Glomerular visceral epithelial cell (primary cell): ENCODE data around the gene GPR37.

Source experiments
- DNase-seq: peaks from one replicate; pipeline ENCODE4 v3.0.0-alpha.2; 2016; ENCODE audit errors: extremely low spot score

The GPR37 gene

GRCh38 chr7:124780608-124781007 lies 15.0 kb upstream of the GPR37 start:
- DNase-seq, result no peak

- no peak for DNase-seq
These were observed 14.5 kb upstream of the GPR37 start for GRCh38 chr7:124780056-124780455.

GRCh38 chr7:124779620-124780019 lies 14.0 kb upstream of the GPR37 start:
- no peak for DNase-seq

GRCh38 chr7:124779194-124779593 lies 13.6 kb upstream of the GPR37 start:
- no peak for DNase-seq

- DNase-seq, result no peak
These were observed 11.7 kb upstream of the GPR37 start for GRCh38 chr7:124777268-124777667.

GRCh38 chr7:124776153-124776552 lies 10.6 kb upstream of the GPR37 start:
- DNase-seq, result no peak

- DNase-seq, result no peak
These were observed 9.8 kb upstream of the GPR37 start for GRCh38 chr7:124775422-124775821.

- no peak for DNase-seq
These were observed 8.3 kb upstream of the GPR37 start for GRCh38 chr7:124773938-124774337.

GRCh38 chr7:124773339-124773738 lies 7.7 kb upstream of the GPR37 start:
- no peak for DNase-seq

- DNase-seq, result no peak
These were observed 3.5 kb upstream of the GPR37 start for GRCh38 chr7:124769136-124769535.

GRCh38 chr7:124768525-124768924 lies 2.9 kb upstream of the GPR37 start:
- DNase-seq, result no peak

- DNase-seq, result peak; percentile 17
These were observed 668 bp downstream of the GPR37 start for GRCh38 chr7:124764847-124765400.

- no peak for DNase-seq
These were observed 1.3 kb downstream of the GPR37 start for GRCh38 chr7:124764051-124764846.

- no peak for DNase-seq
These were observed 2.9 kb downstream of the GPR37 start for GRCh38 chr7:124762611-124763143.

- no peak for DNase-seq
These were observed 4.4 kb downstream of the GPR37 start for GRCh38 chr7:124761164-124761715.

GRCh38 chr7:124758327-124758726 lies 7.3 kb downstream of the GPR37 start:
- DNase-seq, result no peak

GRCh38 chr7:124754576-124755268 lies 10.9 kb downstream of the GPR37 start:
- no peak for DNase-seq

- peak; percentile 25 for DNase-seq
These were observed 13.3 kb downstream of the GPR37 start for GRCh38 chr7:124752310-124752709.

- DNase-seq, result no peak
These were observed 14.6 kb downstream of the GPR37 start for GRCh38 chr7:124751027-124751426.

GRCh38 chr7:124747072-124747471 lies 18.5 kb downstream of the GPR37 start:
- no peak for DNase-seq

- no peak for DNase-seq
These were observed 27.0 kb downstream of the GPR37 start for GRCh38 chr7:124738639-124739038.

GRCh38 chr7:124737760-124738300 lies 27.8 kb downstream of the GPR37 start:
- no peak for DNase-seq
